CD4-positive, alpha-beta T cell treated with Interferon gamma for 1 hour (primary cell): ENCODE results near the gene PLS3.
"Not testable (repeated sequence)": the region's sequence is repeated elsewhere in the genome, so short reads cannot be mapped to it uniquely, and the experiment has no call there.

ENCODE experiments used
- DNase-seq: peaks from one replicate; pipeline ENCODE4 v3.0.0-alpha.2; 2020

PLS3 gene

DNA sequence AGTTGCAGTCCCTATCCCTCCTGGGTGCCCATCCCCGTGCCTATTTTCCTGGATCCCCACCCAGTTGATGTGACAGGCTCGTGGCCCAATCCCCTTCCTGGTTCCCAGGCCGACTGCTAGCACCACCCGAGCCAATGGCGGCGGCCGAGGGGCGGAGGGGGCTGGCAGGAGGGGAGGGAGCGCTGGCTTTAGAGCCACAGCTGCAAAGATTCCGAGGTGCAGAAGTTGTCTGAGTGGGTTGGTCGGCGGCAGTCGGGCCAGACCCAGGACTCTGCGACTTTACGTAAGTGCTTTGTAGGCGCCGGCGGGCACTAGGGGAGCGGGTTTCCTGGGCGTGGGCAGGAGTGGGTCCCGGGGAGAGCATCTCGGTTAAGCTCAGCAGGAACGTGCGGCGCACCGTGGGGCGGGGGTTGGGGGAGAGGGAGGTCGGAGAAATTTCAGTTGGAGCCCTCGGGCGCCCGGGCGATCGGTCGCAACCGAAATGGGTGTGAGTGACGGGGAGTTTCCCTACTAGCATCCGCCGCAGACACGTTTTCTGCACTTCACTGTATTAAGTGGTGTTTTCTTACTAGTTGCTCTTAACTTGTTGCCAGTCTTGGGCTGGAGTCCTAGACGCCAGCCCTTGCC is at the start of gene PLS3:
Gene PLS3 (plus strand): TSS at position 197 of the 627 bp plus-strand sequence. CDS start 49,077 bp downstream, outside the sequence.
- no peak for DNase-seq

GRCh38 chrX:115518113-115518512 is 42.9 kb upstream of the PLS3 start:
- no peak for DNase-seq

GRCh38 chrX:115521741-115522140 is 39.2 kb upstream of the PLS3 start:
- no peak for DNase-seq

DNA sequence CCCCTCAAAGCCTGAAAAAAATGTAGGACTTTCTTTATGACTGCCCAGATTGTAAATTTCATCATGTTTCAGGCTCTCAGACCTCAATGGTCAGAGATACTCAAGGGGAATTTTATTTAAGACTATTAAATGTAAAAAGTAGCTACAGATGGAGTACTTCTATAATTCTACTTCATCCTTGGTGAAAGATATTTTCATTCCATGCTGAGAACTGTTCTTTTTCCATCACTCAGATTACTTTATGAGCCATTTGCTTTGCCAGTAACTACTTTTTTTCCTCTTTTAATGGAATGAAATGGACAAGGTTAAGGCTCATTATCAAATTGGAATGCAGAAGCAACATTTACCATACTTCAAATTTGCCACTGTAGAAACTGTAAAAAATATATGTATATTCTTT is 38.0 kb upstream of the PLS3 start:
- DNase-seq = no peak

DNA sequence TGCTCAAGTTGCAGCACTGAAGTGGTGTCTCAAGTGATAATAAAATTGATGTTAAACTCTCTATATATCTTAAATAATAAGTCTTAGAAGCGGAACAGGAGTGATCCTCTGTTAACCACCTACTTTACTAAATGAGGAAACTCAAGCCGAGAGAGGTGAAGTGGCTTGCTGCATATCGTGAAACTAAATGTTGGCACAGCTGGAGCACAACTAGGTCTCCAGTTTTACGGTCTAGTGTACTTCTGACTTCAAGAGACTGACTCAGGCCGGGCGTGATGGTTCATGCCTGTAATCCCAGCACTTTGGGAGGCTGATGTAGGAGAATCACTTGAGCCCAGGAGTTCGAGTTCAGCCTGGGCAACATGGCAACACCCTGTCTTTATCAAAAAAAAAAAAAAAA is 35.5 kb upstream of the PLS3 start:
- DNase-seq = no peak

- DNase-seq = no peak
Measured at GRCh38 chrX:115531818-115532403, 29.1 kb upstream of the PLS3 start.

GRCh38 chrX:115533485-115533884 is 27.5 kb upstream of the PLS3 start:
- no peak for DNase-seq

DNA sequence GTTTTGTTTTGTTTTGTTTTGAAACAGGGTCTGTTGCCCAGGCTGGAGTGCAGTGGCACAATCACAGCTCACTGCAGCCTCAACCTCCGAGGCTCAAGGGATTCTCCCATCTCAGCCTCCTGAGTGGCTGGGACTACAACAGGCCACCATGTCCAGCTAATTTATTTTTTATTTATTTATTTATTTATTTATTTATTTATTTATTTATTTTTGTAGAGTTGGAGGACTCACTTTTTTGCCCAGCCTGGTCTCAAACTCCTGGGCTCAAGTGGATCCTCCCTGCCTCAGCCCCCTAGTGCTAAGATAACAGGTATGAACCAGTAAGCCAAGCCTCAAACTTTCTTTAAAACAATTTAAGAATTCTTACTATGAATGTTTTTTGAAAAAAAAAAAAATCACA is 26.6 kb upstream of the PLS3 start:
- no peak for DNase-seq

DNA sequence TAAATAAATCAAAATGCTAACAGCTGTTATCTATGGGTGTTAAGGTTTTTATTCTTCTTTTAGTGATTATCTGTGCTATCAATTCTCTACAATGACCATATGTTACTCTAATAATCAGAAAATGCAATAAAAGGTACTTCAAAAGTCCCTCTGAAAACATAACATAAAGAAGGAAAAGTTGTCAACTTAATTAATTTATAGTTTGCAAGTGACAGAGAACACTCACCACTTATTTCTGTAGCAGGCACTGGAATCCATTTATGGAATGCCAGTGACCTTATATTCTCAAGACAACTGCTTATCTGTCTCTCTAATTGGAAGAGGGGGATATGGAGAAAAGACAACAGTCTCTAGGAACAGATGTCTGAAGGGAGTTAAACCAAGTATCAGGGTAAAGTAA is 25.6 kb upstream of the PLS3 start:
- DNase-seq = no peak

DNA sequence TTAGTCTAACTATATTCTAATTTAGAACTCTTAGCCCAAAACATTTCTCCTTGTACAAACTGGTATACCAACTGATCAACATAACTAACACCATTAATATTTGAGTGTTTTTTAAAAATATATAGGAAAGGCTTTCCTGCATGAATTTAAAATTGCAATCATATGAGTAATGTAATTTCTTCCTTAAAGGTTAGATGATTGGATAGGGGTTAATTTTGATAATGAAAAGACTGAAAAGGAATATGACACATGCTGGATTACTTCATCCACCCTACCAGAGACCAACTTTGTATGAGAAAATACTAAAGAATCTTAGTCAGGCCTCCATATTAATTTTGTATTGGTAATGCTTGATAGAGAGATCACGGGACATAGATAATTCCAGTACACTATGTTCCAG is 25.1 kb upstream of the PLS3 start:
- DNase-seq = no peak

DNA sequence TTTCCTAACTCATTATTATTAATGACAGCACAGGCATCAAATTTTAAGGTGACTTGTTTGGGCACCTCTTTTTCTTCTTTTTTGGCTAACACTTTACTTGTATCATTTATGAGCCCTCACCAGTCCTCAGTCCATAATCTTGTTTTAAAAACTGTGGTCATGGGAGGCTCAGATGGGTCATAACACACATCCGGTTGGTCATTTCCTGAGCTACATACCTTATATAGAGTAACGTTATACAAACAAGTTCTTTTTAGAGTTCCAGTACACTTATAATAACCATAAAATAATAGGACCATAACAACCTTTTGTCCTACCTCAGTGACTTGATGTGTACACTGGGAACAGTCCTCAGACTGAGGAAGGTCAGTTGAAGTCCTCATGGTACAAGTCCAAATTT is 21.1 kb upstream of the PLS3 start:
- DNase-seq = no peak

GRCh38 chrX:115541045-115541444 is 19.9 kb upstream of the PLS3 start:
- not testable (repeated sequence) for DNase-seq

- DNase-seq = no peak
Measured at GRCh38 chrX:115547448-115547847, 13.5 kb upstream of the PLS3 start.

DNA sequence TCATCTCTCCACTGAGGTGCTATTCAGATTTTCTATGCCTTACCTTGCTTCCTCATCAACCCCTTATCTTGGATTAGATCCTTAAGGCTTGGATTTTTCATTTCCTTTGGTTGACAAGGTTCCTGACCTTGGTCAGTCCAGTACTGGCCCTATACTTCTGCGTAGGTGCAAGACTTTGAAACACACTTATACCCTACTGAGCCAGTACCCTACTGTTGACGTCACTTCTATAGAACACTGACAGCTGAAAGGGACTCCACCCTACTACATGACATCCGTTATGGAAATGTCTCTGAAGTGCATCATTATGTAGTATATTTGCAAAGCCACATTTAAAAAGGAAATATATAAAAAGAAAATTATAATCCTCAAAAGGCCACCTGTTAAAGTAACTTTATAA is 12.0 kb upstream of the PLS3 start:
- DNase-seq = no peak

GRCh38 chrX:115553171-115553570 is 7.8 kb upstream of the PLS3 start:
- no peak for DNase-seq

GRCh38 chrX:115559672-115560071 is 1.3 kb upstream of the PLS3 start:
- DNase-seq = no peak

- no peak for DNase-seq
Measured at GRCh38 chrX:115560211-115560977, 580 bp upstream of the PLS3 start.

GRCh38 chrX:115561605-115562479 is 868 bp downstream of the PLS3 start:
- DNase-seq = no peak

GRCh38 chrX:115562480-115562847 is 1.5 kb downstream of the PLS3 start:
- DNase-seq = no peak

GRCh38 chrX:115563633-115564162 is 2.7 kb downstream of the PLS3 start:
- DNase-seq = no peak

- no peak for DNase-seq
Measured at GRCh38 chrX:115564243-115564642, 3.3 kb downstream of the PLS3 start.

- DNase-seq = no peak
Measured at GRCh38 chrX:115565888-115566287, 4.9 kb downstream of the PLS3 start.

GRCh38 chrX:115571712-115572111 is 10.7 kb downstream of the PLS3 start:
- DNase-seq = no peak
